GM12891 (cell line): ENCODE data around the gene C10orf95.

Source experiments
- POLR2A ChIP-seq: IDR thresholded peaks from 2 replicates; pipeline ENCODE4 v1.6.1; 2011; ENCODE audit warnings: low read depth, low read length, control low read depth
- POLR2AphosphoS5 ChIP-seq: IDR thresholded peaks from 2 replicates; pipeline ENCODE4 v1.6.1; 2011; ENCODE audit warnings: low read depth, low read length, control low read depth
- POU2F2 ChIP-seq: IDR thresholded peaks from 2 replicates; pipeline ENCODE4 v1.6.1; 2011; ENCODE audit warnings: low read depth, mild to moderate bottlenecking, control low read depth, low read length, moderate library complexity
- SPI1 ChIP-seq: IDR thresholded peaks from 2 replicates; pipeline ENCODE4 v1.6.1; 2011; ENCODE audit warnings: low read depth, low read length, control low read depth
- TAF1 ChIP-seq: IDR thresholded peaks from 2 replicates; pipeline ENCODE4 v1.6.1; 2011; ENCODE audit warnings: low read depth, low read length, control low read depth

DNA sequence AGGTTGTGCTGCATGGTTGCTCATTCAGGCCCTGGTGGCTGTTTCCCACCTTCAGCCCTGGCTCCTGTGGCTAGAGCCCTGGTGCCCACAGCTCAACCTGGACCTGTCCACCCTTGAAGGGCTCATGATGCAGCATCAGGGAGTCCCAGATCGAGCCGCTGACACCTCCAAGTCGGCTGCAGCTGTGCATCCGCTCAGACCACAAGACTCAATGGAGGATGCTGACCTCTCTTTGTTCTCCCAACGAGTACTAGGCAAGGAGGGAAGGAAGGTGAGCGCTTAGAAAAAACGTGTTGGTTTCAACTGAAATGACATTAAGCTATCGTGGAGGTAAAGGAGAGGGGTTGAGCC is 9.5 kb upstream of the C10orf95 start:
- TF ChIP-seq POLR2AphosphoS5 (no peak), POU2F2 (no peak), POLR2A (no peak), SPI1 (no peak), TAF1 (no peak)
